Measurements from ENCODE around the gene DOCK4. TPM values are rescaled to one million over a fixed set of nuclear protein-coding genes. Genes with fewer than 3 reads are reported as not detected.

The DOCK4 gene
- total RNA-seq, 1 experiment from 2014 or later = 0.30 TPM

DNA sequence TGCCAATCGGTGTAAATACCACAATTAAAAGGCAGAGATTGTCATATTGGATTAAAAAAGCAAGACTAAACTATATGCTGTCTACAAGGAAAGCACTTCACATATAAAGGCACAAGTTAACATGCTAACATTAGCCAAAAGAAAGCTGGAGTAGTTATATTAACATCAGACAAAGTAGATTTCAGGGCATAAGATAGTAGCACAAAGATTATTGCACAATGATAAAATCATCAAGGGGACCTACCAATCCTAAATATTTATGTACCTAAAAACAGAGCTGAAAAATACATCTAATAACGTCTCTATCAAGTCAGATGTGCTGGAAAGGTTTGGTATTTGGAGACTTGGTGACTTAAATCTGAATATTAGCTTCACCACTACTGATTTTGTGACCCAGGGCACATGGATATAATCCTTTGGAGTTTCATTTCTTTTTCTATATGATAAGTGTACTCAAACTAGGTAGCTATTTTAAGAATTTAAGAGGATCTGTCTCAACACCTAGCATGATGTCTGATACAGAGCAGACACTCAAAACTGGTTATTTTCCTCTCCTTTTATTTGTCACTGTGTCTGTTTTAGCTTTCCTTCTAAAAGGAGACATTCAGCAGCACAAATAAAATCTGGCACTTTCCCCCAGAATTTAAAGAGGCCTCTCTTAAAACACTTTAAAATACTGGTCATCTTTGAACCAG, 156.5 kb downstream of the DOCK4 start:
- Histone ChIP-seq H3K27me3 (no peaks in the 10 kb centered on the region), H3K4me3 (no peak overlapping the region), H3K9me3 (no peaks in the 10 kb centered on the region)

GRCh38 chr7:112047421-112047820, 158.8 kb downstream of the DOCK4 start:
- no peaks in the 10 kb centered on the region for H3K36me3 ChIP-seq
- H3K9me3 ChIP-seq = no peaks in the 10 kb centered on the region
- no peak for DNase-seq
- H3K4me3 ChIP-seq = no peak overlapping the region
- H3K27me3 ChIP-seq = no peaks in the 10 kb centered on the region

More for the DNA sequence above, 156.5 kb downstream of the DOCK4 start:
- DNase-seq = no peak
- no peaks in the 10 kb centered on the region for H3K36me3 ChIP-seq

- no peak overlapping the region for H3K4me3 ChIP-seq
- DNase-seq = no peak
These were observed 161.0 kb downstream of the DOCK4 start for GRCh38 chr7:112045222-112045621.

DNA sequence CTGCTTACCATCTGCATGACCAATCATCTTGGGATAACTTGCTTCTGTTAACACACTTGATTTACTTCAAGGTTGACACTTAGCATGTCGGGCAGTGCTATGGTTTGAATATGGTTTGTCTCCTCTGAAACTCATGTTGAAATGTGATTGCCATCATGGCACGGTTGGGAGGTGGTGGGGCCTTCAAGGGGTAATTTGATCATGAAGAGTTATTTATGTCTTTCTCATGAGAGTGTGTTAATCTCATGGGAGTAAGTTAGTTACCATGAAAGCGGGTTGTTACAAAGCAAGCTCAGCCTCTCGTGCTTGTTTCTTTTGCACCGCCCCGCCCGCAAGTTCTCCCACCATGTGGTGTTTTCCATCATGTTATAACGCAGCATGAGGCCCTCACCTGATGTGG, 163.6 kb downstream of the DOCK4 start:
- no peak for DNase-seq
- H3K36me3 ChIP-seq = no peaks in the 10 kb centered on the region
- no peak overlapping the region for H3K4me3 ChIP-seq
- H3K9me3 ChIP-seq = no peaks in the 10 kb centered on the region
- no peaks in the 10 kb centered on the region for H3K27me3 ChIP-seq

More at GRCh38 chr7:112045222-112045621, 161.0 kb downstream of the DOCK4 start:
- Histone ChIP-seq H3K36me3 (no peaks in the 10 kb centered on the region), H3K9me3 (no peaks in the 10 kb centered on the region), H3K27me3 (no peaks in the 10 kb centered on the region)

GRCh38 chr7:112038353-112038752, 167.8 kb downstream of the DOCK4 start:
- DNase-seq = no peak
- Histone ChIP-seq H3K9me3 (no peaks in the 10 kb centered on the region), H3K36me3 (no peaks in the 10 kb centered on the region)

DNA sequence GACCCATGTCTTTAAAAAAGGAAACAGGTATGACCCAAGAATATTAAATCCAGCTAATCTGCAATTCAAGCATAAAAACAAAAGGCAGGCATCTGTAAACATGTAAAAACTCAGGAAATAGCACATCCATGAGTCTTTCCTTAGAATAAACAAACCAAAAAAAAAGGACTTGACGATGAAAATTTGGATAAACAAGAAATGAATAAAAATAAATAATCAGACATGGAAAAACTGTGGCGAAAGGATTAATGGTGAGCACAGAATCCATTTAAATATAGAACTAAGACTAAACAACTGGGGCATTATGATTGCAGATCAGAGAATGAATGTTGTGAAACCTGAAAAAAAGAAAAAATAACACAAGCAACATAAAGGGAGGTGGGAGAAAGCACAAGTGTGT, 170.1 kb downstream of the DOCK4 start:
- Histone ChIP-seq H3K4me3 (no peak overlapping the region), H3K27me3 (no peaks in the 10 kb centered on the region), H3K9me3 (no peaks in the 10 kb centered on the region; the same call in 1 of the 2 replicates), H3K36me3 (no peaks in the 10 kb centered on the region)
- DNase-seq = no peak

More at GRCh38 chr7:112038353-112038752, 167.8 kb downstream of the DOCK4 start:
- no peaks in the 10 kb centered on the region for H3K27me3 ChIP-seq
- no peak overlapping the region for H3K4me3 ChIP-seq

DNA sequence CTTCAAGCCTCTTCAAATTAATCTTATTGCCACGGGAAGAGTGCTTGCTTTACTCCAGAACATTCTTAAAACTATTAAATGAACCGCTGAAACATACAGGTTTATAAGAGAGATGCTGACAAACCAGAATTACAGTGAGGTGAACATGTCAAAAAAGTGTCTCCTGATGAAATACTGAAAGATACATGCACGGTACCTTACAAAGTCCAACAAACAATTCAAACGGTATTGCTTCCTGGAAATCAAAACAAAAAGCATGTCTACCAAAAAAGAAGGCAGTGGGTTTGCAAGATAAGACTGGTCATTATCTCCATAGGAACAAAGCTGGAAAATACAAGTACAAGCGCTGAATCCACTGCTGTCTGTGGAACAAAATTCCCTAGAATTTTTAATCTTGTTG, 174.5 kb downstream of the DOCK4 start:
- DNase-seq = no peak
- no peak overlapping the region for H3K4me3 ChIP-seq
- H3K27me3 ChIP-seq = no peaks in the 10 kb centered on the region
- H3K9me3 ChIP-seq = no peaks in the 10 kb centered on the region; the same call in 1 of the 2 replicates
- no peaks in the 10 kb centered on the region for H3K36me3 ChIP-seq

DNA sequence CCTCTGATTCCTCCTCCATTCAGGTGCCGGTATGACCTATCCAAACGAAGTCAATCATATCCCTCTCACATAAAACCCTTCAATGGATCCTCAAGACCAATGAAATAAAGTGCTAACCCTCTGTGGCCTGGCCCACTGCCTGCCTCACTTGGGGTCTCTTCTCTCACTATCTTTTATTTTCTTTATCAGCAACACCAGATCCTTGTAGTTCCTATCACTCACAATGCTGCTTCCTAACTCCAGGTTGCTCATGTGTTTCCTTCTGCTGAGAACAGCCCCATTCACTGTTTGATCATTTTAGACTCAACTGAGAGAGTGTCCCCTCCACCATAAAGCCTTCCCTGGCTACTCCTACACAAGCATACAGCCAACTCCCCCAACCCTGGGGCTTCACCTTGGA, 180.6 kb downstream of the DOCK4 start:
- no peak for DNase-seq
- no peaks in the 10 kb centered on the region for H3K9me3 ChIP-seq
- H3K36me3 ChIP-seq = no peaks in the 10 kb centered on the region
- no peak overlapping the region for H3K4me3 ChIP-seq
- H3K27me3 ChIP-seq = no peaks in the 10 kb centered on the region

DNA sequence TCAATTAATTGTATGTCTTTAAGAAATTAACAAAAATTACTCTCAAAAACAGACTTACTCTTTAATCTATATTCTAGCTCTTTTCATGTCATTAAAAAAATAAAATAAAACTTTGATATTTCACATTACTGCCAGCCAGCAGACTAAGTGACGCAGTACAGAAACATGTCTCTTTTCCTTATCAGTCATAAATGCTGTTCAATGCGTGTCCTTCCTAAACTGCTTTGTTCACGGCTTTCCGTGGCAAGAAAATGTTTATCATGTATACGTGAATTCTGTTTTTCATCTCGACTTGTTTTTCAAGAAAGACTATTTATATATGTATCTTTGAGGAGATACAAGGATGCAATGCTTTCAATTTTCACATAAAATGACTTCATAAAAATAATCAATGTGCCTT, 182.4 kb downstream of the DOCK4 start:
- Histone ChIP-seq H3K27me3 (no peaks in the 10 kb centered on the region), H3K36me3 (no peaks in the 10 kb centered on the region), H3K4me3 (no peak overlapping the region), H3K9me3 (no peaks in the 10 kb centered on the region)
- DNase-seq = no peak

DNA sequence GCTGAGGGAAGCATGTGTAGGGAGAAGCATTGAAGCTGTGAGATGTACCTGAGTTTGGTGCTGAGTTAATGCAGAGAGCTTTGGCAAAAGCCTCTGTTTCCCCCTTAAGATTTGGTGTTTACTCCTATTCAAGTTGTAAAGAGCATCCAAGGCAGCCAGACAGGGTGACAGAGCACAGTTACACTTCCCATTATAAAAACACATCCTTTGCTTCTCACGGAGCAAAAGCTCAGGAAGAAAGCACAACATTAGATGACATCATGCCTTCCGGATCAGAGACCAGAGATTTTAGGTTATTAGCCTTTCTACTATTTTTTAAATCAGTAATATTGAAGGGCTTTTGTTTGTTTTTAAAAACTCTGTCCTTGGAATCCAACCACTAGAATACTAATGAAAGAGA, 182.9 kb downstream of the DOCK4 start:
- DNase-seq = no peak
- Histone ChIP-seq H3K36me3 (no peaks in the 10 kb centered on the region), H3K4me3 (no peak overlapping the region), H3K9me3 (no peaks in the 10 kb centered on the region), H3K27me3 (no peaks in the 10 kb centered on the region)

GRCh38 chr7:112022128-112022527, 184.1 kb downstream of the DOCK4 start:
- H3K36me3 ChIP-seq = no peaks in the 10 kb centered on the region
- H3K9me3 ChIP-seq = no peaks in the 10 kb centered on the region
- DNase-seq = no peak
- no peak overlapping the region for H3K4me3 ChIP-seq
- no peaks in the 10 kb centered on the region for H3K27me3 ChIP-seq

DNA sequence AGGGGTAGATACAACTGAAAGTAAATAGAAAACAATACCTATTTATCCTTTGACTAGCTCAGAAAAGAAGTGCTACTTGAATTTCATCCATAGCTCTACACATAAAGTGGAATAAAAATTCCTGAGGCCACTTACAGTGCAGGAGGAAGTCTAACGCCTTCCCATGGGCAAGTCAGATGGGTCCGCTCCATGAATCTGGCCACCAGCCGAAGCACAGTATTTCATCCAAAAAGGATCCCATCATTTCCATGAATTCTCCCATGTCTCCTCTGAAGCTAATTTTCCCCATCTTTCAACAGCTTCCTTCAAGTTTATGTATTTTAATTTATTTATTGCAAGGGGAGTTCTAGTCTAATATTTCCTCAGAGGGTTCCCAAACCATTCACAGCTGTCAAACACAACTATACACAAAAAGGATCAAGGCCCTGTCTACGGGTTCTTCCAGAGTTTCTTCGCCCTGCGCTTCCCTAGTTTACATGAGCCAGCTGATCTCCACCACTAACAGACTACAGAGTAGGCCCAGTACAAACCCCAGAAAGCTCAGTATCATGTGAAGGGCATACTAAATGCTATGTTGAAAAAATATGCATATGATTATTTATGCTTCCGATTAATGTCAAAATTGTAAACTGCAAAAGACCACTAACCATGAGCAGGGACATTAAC, 184.7 kb downstream of the DOCK4 start:
- Histone ChIP-seq H3K4me3 (no peak overlapping the region), H3K9me3 (no peaks in the 10 kb centered on the region), H3K27me3 (no peaks in the 10 kb centered on the region), H3K36me3 (no peaks in the 10 kb centered on the region)
- DNase-seq = no peak

- Histone ChIP-seq H3K36me3 (no peaks in the 10 kb centered on the region), H3K9me3 (no peaks in the 10 kb centered on the region), H3K27me3 (no peaks in the 10 kb centered on the region), H3K4me3 (no peak overlapping the region)
- DNase-seq = no peak
These were observed 185.4 kb downstream of the DOCK4 start for GRCh38 chr7:112020800-112021199.

- no peaks in the 10 kb centered on the region for H3K27me3 ChIP-seq
- H3K36me3 ChIP-seq = no peaks in the 10 kb centered on the region
- H3K9me3 ChIP-seq = no peaks in the 10 kb centered on the region
- DNase-seq = no peak
- no peak overlapping the region for H3K4me3 ChIP-seq
These were observed 186.3 kb downstream of the DOCK4 start for GRCh38 chr7:112019932-112020331.

DNA sequence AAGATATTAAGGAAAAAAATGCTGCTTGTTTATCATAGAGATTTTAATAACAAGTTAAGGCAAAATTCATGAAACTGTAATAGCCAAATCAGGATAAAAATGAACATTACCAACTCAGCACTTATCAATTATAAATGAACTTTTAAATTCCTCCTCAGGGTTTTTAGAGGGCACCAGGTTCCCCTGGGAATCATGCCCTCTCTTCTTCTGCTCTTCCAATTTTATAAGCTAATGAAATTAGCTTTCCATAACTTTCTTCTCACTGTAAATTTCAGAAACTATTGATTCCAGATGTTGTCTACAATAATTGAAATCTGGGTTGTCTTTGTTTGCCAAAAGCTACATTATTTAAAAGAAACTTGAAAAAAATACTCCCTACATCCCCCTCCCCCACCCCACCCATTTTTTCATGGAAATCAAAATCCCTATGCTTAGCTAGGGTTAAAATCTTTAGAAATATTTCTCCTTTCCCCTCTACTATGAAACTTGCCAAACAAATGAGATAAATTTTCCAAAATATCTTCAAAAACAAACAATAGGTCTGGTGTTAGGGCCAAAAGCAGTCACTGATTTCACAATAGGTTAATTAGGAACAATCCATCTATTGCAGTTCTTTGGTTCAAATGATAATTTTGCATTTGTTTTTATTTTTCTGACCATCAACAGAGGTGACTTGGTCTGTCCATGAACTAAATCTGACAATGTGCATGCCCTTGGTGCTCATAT, 187.7 kb downstream of the DOCK4 start:
- H3K36me3 ChIP-seq = no peaks in the 10 kb centered on the region
- no peak for DNase-seq
- H3K4me3 ChIP-seq = no peak overlapping the region
- H3K27me3 ChIP-seq = no peaks in the 10 kb centered on the region
- no peaks in the 10 kb centered on the region for H3K9me3 ChIP-seq

DNA sequence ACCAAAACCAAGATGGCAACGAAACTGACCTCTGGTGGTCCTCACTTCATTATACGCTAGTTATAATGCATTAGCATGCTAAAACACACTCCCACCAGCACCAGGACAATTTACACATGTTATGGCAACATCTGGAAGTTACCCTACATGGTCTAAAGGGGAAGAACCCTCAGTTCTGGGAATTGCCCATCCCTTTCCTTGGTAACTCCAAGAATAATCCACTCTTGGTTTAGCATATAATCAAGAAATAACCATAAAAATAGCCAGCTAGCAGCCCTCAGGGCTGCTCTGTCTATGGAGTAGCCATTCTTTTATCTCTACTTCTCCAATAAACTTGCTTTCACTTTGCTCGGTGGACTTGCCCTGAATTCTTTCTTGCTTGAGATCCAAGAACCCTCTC, 191.1 kb downstream of the DOCK4 start:
- Histone ChIP-seq H3K27me3 (no peaks in the 10 kb centered on the region), H3K4me3 (no peak overlapping the region), H3K36me3 (no peaks in the 10 kb centered on the region), H3K9me3 (no peaks in the 10 kb centered on the region)
- DNase-seq = no peak

DNA sequence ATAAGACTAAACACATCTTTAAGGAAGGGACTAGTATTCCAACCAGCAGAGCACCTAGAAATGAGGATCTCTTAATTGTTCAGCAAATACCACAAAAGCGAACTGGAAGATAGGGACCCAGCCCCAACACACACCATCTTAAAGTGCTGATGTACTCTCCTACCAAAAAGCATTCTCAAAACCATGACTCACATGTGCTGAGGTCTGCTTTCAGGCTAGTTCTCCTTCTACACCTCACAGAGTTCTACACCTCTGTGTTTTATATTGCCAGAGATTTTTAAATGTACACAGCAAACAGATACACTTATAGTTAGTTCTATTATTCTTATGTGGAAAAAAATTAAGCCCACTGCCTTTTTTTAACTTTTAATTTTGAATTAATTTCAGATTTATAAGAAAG, 191.9 kb downstream of the DOCK4 start:
- no peaks in the 10 kb centered on the region for H3K36me3 ChIP-seq
- no peaks in the 10 kb centered on the region for H3K27me3 ChIP-seq
- no peak overlapping the region for H3K4me3 ChIP-seq
- no peak for DNase-seq
- H3K9me3 ChIP-seq = no peaks in the 10 kb centered on the region

All from MG63 (cell line).